Colonic mucosa (tissue), 4 donors: ENCODE results near the gene SRGAP1. TPM values are rescaled to one million over a fixed set of nuclear protein-coding genes. Genes with fewer than 3 reads are reported as not detected.

Experiments used
- DNase-seq: peaks from one replicate; pipeline ENCODE4 v3.0.0-alpha.2; 2020
- H3K27ac ChIP-seq: fragments of 200-600 bp; one replicate; pipeline ENCODE4 v1.8.0; 2021
- H3K27me3 ChIP-seq: fragments of 200-600 bp; one replicate; pipeline ENCODE4 v1.8.0; 2021
- H3K36me3 ChIP-seq: fragments of 200-600 bp; one replicate; pipeline ENCODE4 v1.8.0; 2021
- H3K4me1 ChIP-seq: fragments of 200-600 bp; one replicate; pipeline ENCODE4 v1.8.0; 2021; ENCODE audit warnings: mild to moderate bottlenecking
- H3K4me3 ChIP-seq: fragments of 200-600 bp; one replicate; pipeline ENCODE4 v1.8.0; 2021
- H3K9ac ChIP-seq, 2 donors: one replicate each; pipeline ENCODE4 v1.7.0; 2013; ENCODE audit warnings: control low read depth in 2 of 2, low read depth in 2 of 2, low read length in 2 of 2
- H3K9me3 ChIP-seq: fragments of 200-600 bp; one replicate; pipeline ENCODE4 v1.8.0; 2021
- CTCF ChIP-seq: fragments of 200-600 bp; IDR thresholded peaks from one replicate; pipeline ENCODE4 v1.8.0; 2022; ENCODE audit warnings: antibody characterized with exemption, mild to moderate bottlenecking
- intact Hi-C: fragments of 100-400 bp; cut with DNase I; formaldehyde crosslinking; loops from one replicate; pipeline ENCODE4 v1.14.1; 2022
- total RNA-seq, 2 donors: library from RNA; stranded (reverse); fragmentation: NEBNext Ultra II Directional in 1 of 2; extraction: Animal tissue kit (Norgen Biotek cat#: 25700) in 1 of 2; gene quantifications; one replicate each; pipeline ENCODE4 v1.2.1, GENCODE V29; 2021
- donor health status: healthy.
- donor health status: DM: no; HTN: no; CAD: no.
- donor health status: DM: no; HTN: no; CAD: no.

Gene SRGAP1
- total RNA-seq, 2 donors from 2014 or later: 8.7 to 9.8 TPM

GRCh38 chr12:63867053-63867452 lies 22.6 kb downstream of the SRGAP1 start:
- intact Hi-C loops: no loop called here

GRCh38 chr12:63869656-63870055 lies 25.2 kb downstream of the SRGAP1 start:
- DNase-seq: no peak
- no peaks in the 10 kb centered on the region for H3K36me3 ChIP-seq
- TF ChIP-seq CTCF: no peak
- H3K4me3 ChIP-seq: no peak overlapping the region
- H3K4me1 ChIP-seq: no peaks in the 10 kb centered on the region
- H3K9me3 ChIP-seq: no peaks in the 10 kb centered on the region
- H3K9ac ChIP-seq: no peak overlapping the region
- no peaks in the 10 kb centered on the region for H3K27me3 ChIP-seq
- no peak overlapping the region for H3K27ac ChIP-seq
- intact Hi-C loops: no loop called here

More at GRCh38 chr12:63867053-63867452, 22.6 kb downstream of the SRGAP1 start:
- H3K9me3 ChIP-seq: no peaks in the 10 kb centered on the region
- no peak overlapping the region for H3K27ac ChIP-seq
- H3K9ac ChIP-seq: no peak overlapping the region
- no peaks in the 10 kb centered on the region for H3K4me1 ChIP-seq
- no peaks in the 10 kb centered on the region for H3K36me3 ChIP-seq
- DNase-seq: no peak
- TF ChIP-seq CTCF: no peak
- no peak overlapping the region for H3K4me3 ChIP-seq
- no peaks in the 10 kb centered on the region for H3K27me3 ChIP-seq

GRCh38 chr12:63870838-63871237 lies 26.3 kb downstream of the SRGAP1 start:
- no peaks in the 10 kb centered on the region for H3K4me1 ChIP-seq
- no peaks in the 10 kb centered on the region for H3K27me3 ChIP-seq
- no peak overlapping the region for H3K9ac ChIP-seq
- H3K27ac ChIP-seq: no peak overlapping the region
- no peak for DNase-seq
- H3K36me3 ChIP-seq: no peaks in the 10 kb centered on the region
- TF ChIP-seq CTCF: no peak
- H3K4me3 ChIP-seq: no peak overlapping the region
- intact Hi-C loops: no loop called here
- H3K9me3 ChIP-seq: no peaks in the 10 kb centered on the region

GRCh38 chr12:63874897-63875480 lies 30.5 kb downstream of the SRGAP1 start:
- intact Hi-C loops: no loop called here
- no peak for DNase-seq
- Histone ChIP-seq H3K9me3 (no peaks in the 10 kb centered on the region), H3K4me3 (no peak overlapping the region), H3K4me1 (no peaks in the 10 kb centered on the region), H3K27me3 (no peaks in the 10 kb centered on the region), H3K27ac (no peak overlapping the region), H3K9ac (no peak overlapping the region), H3K36me3 (no peaks in the 10 kb centered on the region)
- no peak for TF ChIP-seq CTCF

GRCh38 chr12:63875703-63876102 lies 31.2 kb downstream of the SRGAP1 start:
- intact Hi-C loops: no loop called here
- no peaks in the 10 kb centered on the region for H3K27me3 ChIP-seq
- H3K9me3 ChIP-seq: no peaks in the 10 kb centered on the region
- H3K36me3 ChIP-seq: no peaks in the 10 kb centered on the region
- no peak for TF ChIP-seq CTCF
- H3K4me1 ChIP-seq: no peaks in the 10 kb centered on the region
- H3K4me3 ChIP-seq: no peak overlapping the region
- no peak for DNase-seq
- no peak overlapping the region for H3K27ac ChIP-seq
- H3K9ac ChIP-seq: no peak overlapping the region
